Endothelial cell of umbilical vein (primary cell): ENCODE data around the gene KNCN. TPM values are rescaled to one million over a fixed set of nuclear protein-coding genes. Genes with fewer than 3 reads are reported as not detected.

Experiments
- BruUV-seq: library from RNA; stranded (reverse); fragments of 400-500 nt; replicated peaks from 2 replicates; lab custom pipeline; 2021; lab: Mats Ljungman, UMichigan
- CTCF ChIA-PET: fragments of 300-600, 350-600 bp; sonication (Branson Sonifier 250); formaldehyde crosslinking; loops from one replicate; lab custom pipeline; 2021; ENCODE audit warnings: antibody characterized with exemption, inconsistent platforms; lab: Charles Lee
- POLR2A ChIA-PET: fragments of 300-600, 350-600 bp; sonication (Branson Sonifier 250); formaldehyde crosslinking; loops from one replicate; lab custom pipeline; 2021; ENCODE audit warnings: antibody characterized with exemption, inconsistent platforms; lab: Charles Lee
- DNase-seq: peaks from one replicate; pipeline ENCODE4 v3.0.0-alpha.2; 2011; ENCODE audit warnings: low read depth, low spot score
- FAIRE-seq: peaks from 2 replicates; lab custom pipeline; 2011; peaks lifted over from hg19 to GRCh38; lab: Jason Lieb, UNC
- H2AFZ ChIP-seq: 2 replicates; pipeline ENCODE4 v1.6.0; 2012; ENCODE audit warnings: low read depth, low read length, control low read depth, inconsistent platforms
- H3K27ac ChIP-seq: 2 replicates; pipeline ENCODE4 v1.5.1; 2011; ENCODE audit warnings: low read depth, mild to moderate bottlenecking, control low read depth, low read length, moderate library complexity; ENCODE audit not compliant: insufficient read depth
- H3K27me3 ChIP-seq, 2 experiments: 2 replicates each; pipeline versions ENCODE4 v1.6.0 to v1.6.1; 2011; ENCODE audit warnings: low read length in 2 of 2, mixed read lengths in 1 of 2; ENCODE audit not compliant: control insufficient read depth in 2 of 2, insufficient read depth in 2 of 2
- H3K36me3 ChIP-seq, 2 experiments: 2 replicates in 1 of 2; 3 replicates in 1 of 2; pipeline ENCODE4 v1.5.1; 2011; ENCODE audit warnings: low read length in 2 of 2, mild to moderate bottlenecking in 1 of 2, moderate library complexity in 1 of 2; ENCODE audit not compliant: control insufficient read depth in 2 of 2, insufficient read depth in 2 of 2; ENCODE audit errors: extremely low read depth in 1 of 2
- H3K4me1 ChIP-seq: 3 replicates; pipeline ENCODE4 v1.5.1; 2011; ENCODE audit warnings: mild to moderate bottlenecking, low read length; ENCODE audit not compliant: control insufficient read depth, insufficient read depth; ENCODE audit errors: extremely low read depth
- H3K4me2 ChIP-seq: 2 replicates; pipeline ENCODE4 v1.6.1; 2011; ENCODE audit warnings: low read length, control low read depth, mixed read lengths; ENCODE audit not compliant: insufficient read depth
- H3K4me3 ChIP-seq, 3 experiments: fragments of 200-600 bp in 1 of 3; sonication (generic), shearing (Covaris generic) in 1 of 3; replicated peaks in 1 of 3; 2 replicates each; pipeline ENCODE4 v1.5.1; 2011 to 2016; ENCODE audit warnings: control low read depth in 3 of 3, low read length in 3 of 3, mild to moderate bottlenecking in 2 of 3, inconsistent platforms in 1 of 3, low read depth in 1 of 3, moderate library complexity in 1 of 3; ENCODE audit not compliant: insufficient read depth in 1 of 3
- H3K79me2 ChIP-seq: 2 replicates; pipeline ENCODE4 v1.6.0; 2012; ENCODE audit warnings: low read length, inconsistent platforms; ENCODE audit not compliant: control insufficient read depth, insufficient read depth
- H3K9ac ChIP-seq: replicated peaks from 2 replicates; pipeline ENCODE3; 2011; ENCODE audit warnings: low read length, control low read depth; ENCODE audit not compliant: insufficient read depth; ENCODE audit errors: extremely low read depth
- H3K9me1 ChIP-seq: replicated peaks from 3 replicates; pipeline ENCODE4 v1.6.0; 2011; ENCODE audit warnings: mild to moderate bottlenecking, low read length; ENCODE audit not compliant: control insufficient read depth, insufficient read depth; ENCODE audit errors: extremely low read depth
- H3K9me3 ChIP-seq: replicated peaks from 2 replicates; pipeline ENCODE4 v1.5.1; 2012; ENCODE audit warnings: low read length, inconsistent platforms; ENCODE audit not compliant: control insufficient read depth, insufficient read depth
- H4K20me1 ChIP-seq: replicated peaks from 2 replicates; pipeline ENCODE3; 2011; ENCODE audit warnings: mild to moderate bottlenecking, low read length; ENCODE audit not compliant: control insufficient read depth, insufficient read depth; ENCODE audit errors: extremely low read depth
- CTCF ChIP-seq, 2 donors: IDR thresholded peaks; 1 replicate in 1 of 2; 2 replicates in 1 of 2; pipeline ENCODE4 v1.5.1; 2011; ENCODE audit warnings: low read length in 2 of 2, mild to moderate bottlenecking in 2 of 2, moderate library complexity in 2 of 2, control low read depth in 1 of 2, inconsistent platforms in 1 of 2, low read depth in 1 of 2; ENCODE audit not compliant: insufficient read depth in 1 of 2; ENCODE audit errors: extremely low read depth in 1 of 2
- EZH2 ChIP-seq: IDR thresholded peaks from 2 replicates; pipeline ENCODE4 v1.6.1; 2012; ENCODE audit warnings: borderline replicate concordance, low read depth, mild to moderate bottlenecking, moderate library complexity, low read length, inconsistent platforms; ENCODE audit not compliant: severe bottlenecking
- FOS ChIP-seq: IDR thresholded peaks from 2 replicates; pipeline ENCODE4 v1.6.1; 2011; ENCODE audit warnings: mild to moderate bottlenecking, low read length, moderate library complexity, borderline replicate concordance; ENCODE audit not compliant: insufficient read depth
- GATA2 ChIP-seq: IDR thresholded peaks from 2 replicates; pipeline ENCODE4 v1.7.0; 2011; ENCODE audit warnings: low read depth, mild to moderate bottlenecking, moderate library complexity, mixed read lengths, low read length; ENCODE audit not compliant: insufficient read length, insufficient read depth
- JUN ChIP-seq: IDR thresholded peaks from 2 replicates; pipeline ENCODE4 v1.6.1; 2011; ENCODE audit warnings: borderline replicate concordance, low read depth; ENCODE audit not compliant: insufficient read length, insufficient read depth
- MYC ChIP-seq: IDR thresholded peaks from one replicate; pipeline ENCODE4 v1.6.1; 2011; ENCODE audit warnings: mild to moderate bottlenecking, low read depth, low read length
- POLR2A ChIP-seq: IDR thresholded peaks from 2 replicates; pipeline ENCODE4 v1.6.1; 2012; ENCODE audit warnings: low read depth, mild to moderate bottlenecking, control low read depth, low read length
- POLR2AphosphoS5 ChIP-seq: IDR thresholded peaks from 2 replicates; pipeline ENCODE4 v1.6.1; 2012; ENCODE audit warnings: low read depth, mild to moderate bottlenecking, control low read depth, low read length, moderate library complexity; ENCODE audit not compliant: insufficient read depth
- dilution Hi-C: fragments of 300-500 bp; cut with MboI; formaldehyde crosslinking; loops from one replicate; pipeline ENCODE4 v1.15.0; 2019; ENCODE audit warnings: low sequenced_read_pairs; ENCODE audit not compliant: extremely low pct_ligation_motif_present
- intact Hi-C: fragments of 100-400 bp; cut with micrococcal nuclease; formaldehyde crosslinking; loops from one replicate; pipeline ENCODE4 v1.10.0; 2022
- polyA plus RNA-seq, 4 experiments: library from polyadenylated mRNA; depleted of rRNA in 3 of 4; stranded (reverse) in 3 of 4; unstranded in 1 of 4; fragments of >200 nt; gene quantifications; 2 replicates each; pipeline versions ENCODE4 v1.2.1 to v1.2.3, GENCODE V29; 2011 to 2012; ENCODE audit warnings: missing spikeins in 1 of 4
- total RNA-seq: library from RNA; stranded (reverse); gene quantifications from 2 replicates; pipeline ENCODE4 v1.2.3, GENCODE V29; 2021

Gene KNCN
- total and polyA plus RNA-seq, 2 donors (not counting 3 experiments of a cell fraction or from before 2014, with no cell fraction given) = not detected

- TF ChIP-seq EZH2 (no peak), JUN (no peak), MYC (no peak), FOS (no peak), POLR2AphosphoS5 (no peak), CTCF (IDR thresholded peaks at IDR 0.05; ENCODE audit: extremely low read depth in 1 of 2, insufficient read depth in 1 of 2, low read depth in 1 of 2, low read length in 2 of 2) (no peak), GATA2 (no peak), POLR2A (no peak)
- no peaks in the 10 kb centered on the region for H3K9me1 ChIP-seq
- H3K9ac ChIP-seq = no peak overlapping the region
- H3K4me3 ChIP-seq = no peak overlapping the region
- intact Hi-C loops = no loop called here
- H3K27me3 ChIP-seq = peaks cover 19 to 39% of the 10 kb centered on the region in 2 experiments
- no peak overlapping the region for H3K4me2 ChIP-seq
- FAIRE-seq (no peak), DNase-seq (no peak)
- ChIA-PET POLR2A (no interaction called here), CTCF (interaction anchor here (1.1 kb wide), 1 partner anchor 10 kb away, joined by 3 read pairs; no protein-coding TSS in a partner anchor)
- H3K4me1 ChIP-seq = no peaks in the 10 kb centered on the region
- H2AFZ ChIP-seq = no peak overlapping the region
- no peak overlapping the region for H3K27ac ChIP-seq
- H3K79me2 ChIP-seq = no peaks in the 10 kb centered on the region
- no TSS peak for BruUV-seq
- no peaks in the 10 kb centered on the region for H4K20me1 ChIP-seq
- dilution Hi-C loops = no loop called here
- H3K36me3 ChIP-seq = no peaks in the 10 kb centered on the region
- H3K9me3 ChIP-seq = no peaks in the 10 kb centered on the region
Measured at GRCh38 chr1:46515576-46515975, 35.9 kb downstream of the KNCN start.
